GM23338 (cell line): ENCODE measurements around the gene TMEM123. TPM values are rescaled to one million over a fixed set of nuclear protein-coding genes. Genes with fewer than 3 reads are reported as not detected.

Experiments used
- ATAC-seq: fragments of 200-7000 bp; cut with Tn5 transposase; 3 replicates; pipeline ENCODE4 v1.9.1; 2020
- DNase-seq: peaks from one replicate; pipeline ENCODE4 v3.0.0-alpha.2; 2015; ENCODE audit warnings: low spot score
- H2AFZ ChIP-seq: fragments of 200-600 bp; sonication (generic); 2 replicates; pipeline ENCODE4 v1.8.0; 2016; ENCODE audit warnings: antibody characterized with exemption, mild to moderate bottlenecking, moderate library complexity
- H3F3A ChIP-seq: fragments of 200-600 bp; sonication (generic); replicated peaks from 2 replicates; pipeline ENCODE4 v1.8.0; 2017; ENCODE audit warnings: antibody characterized with exemption, mixed run types, low read depth
- H3K27ac ChIP-seq: fragments of 200-600 bp; sonication (generic); 2 replicates; pipeline ENCODE4 v1.6.1; 2016; ENCODE audit warnings: low read depth
- H3K27me3 ChIP-seq: fragments of 200-600 bp; sonication (generic); 2 replicates; pipeline ENCODE4 v1.8.0; 2016; ENCODE audit warnings: mild to moderate bottlenecking, mixed run types, moderate library complexity; ENCODE audit not compliant: insufficient read depth
- H3K36me3 ChIP-seq: fragments of 200-600 bp; sonication (generic); 2 replicates; pipeline ENCODE4 v1.8.0; 2016; ENCODE audit warnings: mild to moderate bottlenecking; ENCODE audit not compliant: insufficient read depth
- H3K4me1 ChIP-seq: fragments of 200-600 bp; sonication (generic); 2 replicates; pipeline ENCODE4 v1.8.0; 2016; ENCODE audit warnings: mild to moderate bottlenecking, moderate library complexity; ENCODE audit not compliant: insufficient read depth
- H3K4me2 ChIP-seq: fragments of 200-600 bp; sonication (generic); 2 replicates; pipeline ENCODE4 v1.7.1; 2017; ENCODE audit warnings: mixed run types
- H3K4me3 ChIP-seq: fragments of 200-600 bp; sonication (generic); 2 replicates; pipeline ENCODE4 v1.6.1; 2016; ENCODE audit warnings: mixed run types
- H3K79me2 ChIP-seq: fragments of 200-600 bp; sonication (generic); replicated peaks from 2 replicates; pipeline ENCODE4 v1.8.0; 2017; ENCODE audit warnings: mild to moderate bottlenecking; ENCODE audit not compliant: insufficient read depth
- H3K9me2 ChIP-seq: fragments of 200-600 bp; sonication (generic); 2 replicates; pipeline ENCODE4 v1.8.0; 2017; ENCODE audit not compliant: insufficient read depth
- H4K20me1 ChIP-seq: fragments of 200-600 bp; sonication (generic); replicated peaks from 2 replicates; pipeline ENCODE4 v1.8.0; 2017; ENCODE audit warnings: mild to moderate bottlenecking; ENCODE audit not compliant: insufficient read depth
- H3K27ac Mint-ChIP-seq: 2 replicates; pipeline ENCODE4 v1.8.0; 2020; ENCODE audit warnings: inconsistent platforms, mild to moderate bottlenecking, moderate library complexity, mixed read lengths
- H3K27me3 Mint-ChIP-seq: 3 replicates; pipeline ENCODE4 v1.8.0; 2022; ENCODE audit warnings: low read depth, mild to moderate bottlenecking, moderate library complexity, mixed read lengths, inconsistent platforms; ENCODE audit not compliant: insufficient read depth, poor library complexity
- H3K36me3 Mint-ChIP-seq: 3 replicates; pipeline ENCODE4 v1.8.0; 2021; ENCODE audit warnings: low read depth, mild to moderate bottlenecking, inconsistent platforms, moderate library complexity, mixed read lengths
- H3K4me1 Mint-ChIP-seq: 3 replicates; pipeline ENCODE4 v1.8.0; 2020; ENCODE audit warnings: mild to moderate bottlenecking, inconsistent platforms, mixed read lengths
- H3K4me3 Mint-ChIP-seq: 3 replicates; pipeline ENCODE4 v1.8.0; 2021; ENCODE audit warnings: moderate library complexity, mild to moderate bottlenecking, inconsistent platforms, mixed read lengths
- H3K9me3 Mint-ChIP-seq: 3 replicates; pipeline ENCODE4 v1.8.0; 2020; ENCODE audit warnings: moderate library complexity, mild to moderate bottlenecking, inconsistent platforms, mixed read lengths
- POLR2AphosphoS5 ChIP-seq: IDR thresholded peaks from 2 replicates; pipeline ENCODE4 v1.6.1; 2016; ENCODE audit warnings: antibody characterized with exemption, low read depth
- ZNF114 ChIP-seq: fragments of 250-450 bp; sonication (Bioruptor Pico); IDR thresholded peaks from 2 replicates; pipeline ENCODE4 v1.5.0; 2020; ENCODE audit warnings: mild to moderate bottlenecking, moderate library complexity
- long read RNA-seq: library from polyadenylated mRNA; unstranded; transcript quantifications from one replicate; pipeline ENCODE4 v2.0.0, GENCODE V29; 2020; ENCODE audit not compliant: unreplicated experiment
- polyA plus RNA-seq: library from polyadenylated mRNA; unstranded; fragments of >200 nt; fragmentation: Nextera tagmentation; extraction: Ambion mirVana; gene quantifications from 2 replicates; pipeline ENCODE4 v1.2.1, GENCODE V29; 2016
- total RNA-seq: library from RNA; depleted of rRNA; stranded (reverse); fragments of >200 nt; shearing (Covaris generic); gene quantifications from 2 replicates; pipeline ENCODE4 v1.2.3, GENCODE V29; 2014; rRNA removed
- TF ChIP-seq, protein P1 (sequence below), 2 experiments: fragments of 200-600 bp in 1 of 2; sonication (generic) in 1 of 2; conservative IDR thresholded peaks; 2 replicates each; pipeline versions ENCODE4 v1.5.1 to v1.6.1; 2016 to 2017; ENCODE audit warnings: antibody characterized with exemption in 2 of 2, low read depth in 2 of 2, mild to moderate bottlenecking in 2 of 2, moderate library complexity in 1 of 2
- TF ChIP-seq, protein P2 (sequence below): IDR thresholded peaks from one replicate; pipeline ENCODE4 v1.6.1; 2018; ENCODE audit warnings: antibody characterized with exemption; ENCODE audit not compliant: unreplicated experiment
- TF ChIP-seq, protein P3 (sequence below): fragments of 250-450 bp; sonication (Bioruptor Pico); IDR thresholded peaks from 2 replicates; pipeline ENCODE4 v1.5.0; 2020; ENCODE audit warnings: mild to moderate bottlenecking, moderate library complexity

The TMEM123 gene, protein sequence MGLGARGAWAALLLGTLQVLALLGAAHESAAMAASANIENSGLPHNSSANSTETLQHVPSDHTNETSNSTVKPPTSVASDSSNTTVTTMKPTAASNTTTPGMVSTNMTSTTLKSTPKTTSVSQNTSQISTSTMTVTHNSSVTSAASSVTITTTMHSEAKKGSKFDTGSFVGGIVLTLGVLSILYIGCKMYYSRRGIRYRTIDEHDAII
- total RNA-seq, result 61.0 and 63.0 TPM in 2 replicates
- 37.6 and 44.1 TPM in 2 replicates for polyA plus RNA-seq
- long read RNA-seq, transcript TMEM123-202 (5 exons, 3,579 nt), result major isoform, 17 of 20 reads
- long read RNA-seq, partial matches to known transcripts, result 0 of 20 reads
- long read RNA-seq, other reads (novel, unspliced or antisense), result 2 of 20 reads

DNA sequence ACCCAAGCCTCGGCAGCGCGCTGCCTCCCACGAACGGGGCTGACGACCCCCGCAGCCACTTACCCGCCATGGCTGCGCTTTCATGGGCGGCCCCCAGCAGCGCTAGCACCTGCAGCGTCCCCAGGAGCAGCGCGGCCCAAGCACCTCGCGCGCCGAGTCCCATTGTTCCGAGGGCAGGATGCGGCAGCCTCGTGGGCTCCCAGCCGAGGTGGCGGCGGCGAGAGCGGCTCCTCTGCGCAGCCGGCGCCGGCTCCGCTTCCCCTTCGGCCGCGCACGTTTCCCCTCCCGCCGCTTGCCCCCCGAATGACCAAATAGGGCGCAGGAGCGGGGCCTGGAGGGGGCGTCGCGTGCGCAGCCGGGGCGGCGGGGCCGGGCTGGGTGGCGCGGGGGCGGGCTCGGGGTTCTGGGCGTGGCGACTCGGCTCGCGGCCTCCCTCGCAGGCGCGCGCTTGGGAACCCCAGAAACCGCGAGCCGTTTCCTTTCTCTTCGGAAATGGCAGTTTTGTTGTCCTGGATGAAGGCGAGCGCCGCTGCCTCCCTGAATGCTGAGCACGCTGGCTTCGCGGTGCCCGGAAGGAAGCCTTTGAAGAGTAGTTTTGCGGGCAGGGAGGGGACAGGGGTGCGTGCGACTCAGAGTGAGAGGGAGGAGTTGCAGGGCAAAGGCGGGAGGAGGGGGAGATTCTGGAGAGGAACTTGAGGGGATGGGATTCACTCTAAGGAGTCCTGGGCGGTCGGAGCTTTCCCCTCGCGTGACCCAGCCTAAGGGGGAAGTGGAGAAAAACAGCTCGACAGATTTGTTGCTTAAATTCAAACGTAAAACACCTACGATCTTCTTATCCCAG, at the start of gene TMEM123:
TSS of gene TMEM123 (minus strand) at position 305 of the 841 bp plus-strand sequence. CDS start at position 163, 142 bp downstream.
- H3K27me3 Mint-ChIP-seq, result peaks cover 15% of the 10 kb centered on the region
- H3K4me2 ChIP-seq, result peak within 1 kb of the TSS; percentile 91
- H2AFZ ChIP-seq, result peak within 1 kb of the TSS; percentile 94
- H3K4me1 ChIP-seq, result peaks cover 42% of the 10 kb centered on the region
- peak within 1 kb of the TSS; percentile 71 for H3K4me3 ChIP-seq
- peak within 1 kb of the TSS; percentile 96 for H3K27ac Mint-ChIP-seq
- DNase-seq (peak; percentile 87), ATAC-seq (peak; percentile 78)
- no peaks in the 10 kb centered on the region for H3K36me3 ChIP-seq
- peak within 1 kb of the TSS; percentile 91 for H3K4me3 Mint-ChIP-seq
- H3K4me1 Mint-ChIP-seq, result peaks cover 52% of the 10 kb centered on the region
- H3K79me2 ChIP-seq, result peaks cover 28% of the 10 kb centered on the region
- H4K20me1 ChIP-seq, result peaks cover 33% of the 10 kb centered on the region
- peaks cover 4% of the 10 kb centered on the region; the same call in 2 of the 3 replicates for H3K36me3 Mint-ChIP-seq
- H3F3A ChIP-seq, result no peaks in the 10 kb centered on the region
- no peaks in the 10 kb centered on the region for H3K9me2 ChIP-seq
- H3K27ac ChIP-seq, result peak within 1 kb of the TSS; percentile 84
- H3K27me3 ChIP-seq, result peaks cover 49% of the 10 kb centered on the region
- no peaks in the 10 kb centered on the region for H3K9me3 Mint-ChIP-seq
- TF ChIP-seq, protein P1, sequence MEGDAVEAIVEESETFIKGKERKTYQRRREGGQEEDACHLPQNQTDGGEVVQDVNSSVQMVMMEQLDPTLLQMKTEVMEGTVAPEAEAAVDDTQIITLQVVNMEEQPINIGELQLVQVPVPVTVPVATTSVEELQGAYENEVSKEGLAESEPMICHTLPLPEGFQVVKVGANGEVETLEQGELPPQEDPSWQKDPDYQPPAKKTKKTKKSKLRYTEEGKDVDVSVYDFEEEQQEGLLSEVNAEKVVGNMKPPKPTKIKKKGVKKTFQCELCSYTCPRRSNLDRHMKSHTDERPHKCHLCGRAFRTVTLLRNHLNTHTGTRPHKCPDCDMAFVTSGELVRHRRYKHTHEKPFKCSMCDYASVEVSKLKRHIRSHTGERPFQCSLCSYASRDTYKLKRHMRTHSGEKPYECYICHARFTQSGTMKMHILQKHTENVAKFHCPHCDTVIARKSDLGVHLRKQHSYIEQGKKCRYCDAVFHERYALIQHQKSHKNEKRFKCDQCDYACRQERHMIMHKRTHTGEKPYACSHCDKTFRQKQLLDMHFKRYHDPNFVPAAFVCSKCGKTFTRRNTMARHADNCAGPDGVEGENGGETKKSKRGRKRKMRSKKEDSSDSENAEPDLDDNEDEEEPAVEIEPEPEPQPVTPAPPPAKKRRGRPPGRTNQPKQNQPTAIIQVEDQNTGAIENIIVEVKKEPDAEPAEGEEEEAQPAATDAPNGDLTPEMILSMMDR (conservative IDR thresholded peaks at IDR 0.05; ENCODE audit: low read depth in 2 of 2), result peak in 1 of 2 experiments; percentile 8; a peak in 1 of 4 replicates
- peak; percentile 75 for TF ChIP-seq POLR2AphosphoS5
- TF ChIP-seq, protein P2, sequence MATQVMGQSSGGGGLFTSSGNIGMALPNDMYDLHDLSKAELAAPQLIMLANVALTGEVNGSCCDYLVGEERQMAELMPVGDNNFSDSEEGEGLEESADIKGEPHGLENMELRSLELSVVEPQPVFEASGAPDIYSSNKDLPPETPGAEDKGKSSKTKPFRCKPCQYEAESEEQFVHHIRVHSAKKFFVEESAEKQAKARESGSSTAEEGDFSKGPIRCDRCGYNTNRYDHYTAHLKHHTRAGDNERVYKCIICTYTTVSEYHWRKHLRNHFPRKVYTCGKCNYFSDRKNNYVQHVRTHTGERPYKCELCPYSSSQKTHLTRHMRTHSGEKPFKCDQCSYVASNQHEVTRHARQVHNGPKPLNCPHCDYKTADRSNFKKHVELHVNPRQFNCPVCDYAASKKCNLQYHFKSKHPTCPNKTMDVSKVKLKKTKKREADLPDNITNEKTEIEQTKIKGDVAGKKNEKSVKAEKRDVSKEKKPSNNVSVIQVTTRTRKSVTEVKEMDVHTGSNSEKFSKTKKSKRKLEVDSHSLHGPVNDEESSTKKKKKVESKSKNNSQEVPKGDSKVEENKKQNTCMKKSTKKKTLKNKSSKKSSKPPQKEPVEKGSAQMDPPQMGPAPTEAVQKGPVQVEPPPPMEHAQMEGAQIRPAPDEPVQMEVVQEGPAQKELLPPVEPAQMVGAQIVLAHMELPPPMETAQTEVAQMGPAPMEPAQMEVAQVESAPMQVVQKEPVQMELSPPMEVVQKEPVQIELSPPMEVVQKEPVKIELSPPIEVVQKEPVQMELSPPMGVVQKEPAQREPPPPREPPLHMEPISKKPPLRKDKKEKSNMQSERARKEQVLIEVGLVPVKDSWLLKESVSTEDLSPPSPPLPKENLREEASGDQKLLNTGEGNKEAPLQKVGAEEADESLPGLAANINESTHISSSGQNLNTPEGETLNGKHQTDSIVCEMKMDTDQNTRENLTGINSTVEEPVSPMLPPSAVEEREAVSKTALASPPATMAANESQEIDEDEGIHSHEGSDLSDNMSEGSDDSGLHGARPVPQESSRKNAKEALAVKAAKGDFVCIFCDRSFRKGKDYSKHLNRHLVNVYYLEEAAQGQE, result no peak

DNA sequence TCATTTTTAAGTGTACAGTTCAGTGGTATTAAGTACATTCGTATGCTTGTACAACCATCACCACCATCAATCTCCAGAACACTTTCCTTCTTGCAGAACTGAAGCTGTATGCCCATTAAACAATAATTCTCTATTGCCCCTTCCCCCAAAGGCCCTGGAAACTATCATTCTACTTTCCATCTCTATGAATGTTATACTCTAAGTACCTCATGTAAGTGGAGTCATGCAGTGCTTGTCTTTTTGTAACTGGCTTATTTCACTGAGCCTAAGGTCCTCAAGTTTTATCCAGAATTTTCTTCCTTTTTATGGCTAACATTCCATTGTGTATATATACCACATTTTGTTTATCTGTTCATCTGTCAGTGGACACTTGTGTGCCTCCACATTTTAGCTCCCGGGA, 48.3 kb upstream of the TMEM123 start:
- Histone ChIP-seq H3K4me3 (no peak overlapping the region), H3K79me2 (no peaks in the 10 kb centered on the region), H4K20me1 (no peaks in the 10 kb centered on the region; the same call in 1 of the 2 replicates), H2AFZ (no peak overlapping the region), H3K27ac (no peak overlapping the region), H3K4me2 (no peak overlapping the region), H3K36me3 (no peaks in the 10 kb centered on the region), H3K27me3 (no peaks in the 10 kb centered on the region), H3K9me2 (no peaks in the 10 kb centered on the region), H3K4me1 (no peaks in the 10 kb centered on the region), H3F3A (no peaks in the 10 kb centered on the region)
- Mint-ChIP-seq H3K27ac (no peak overlapping the region), H3K4me1 (peaks cover 2% of the 10 kb centered on the region), H3K36me3 (no peaks in the 10 kb centered on the region), H3K27me3 (peaks cover under 1% of the 10 kb centered on the region), H3K4me3 (no peak overlapping the region), H3K9me3 (no peaks in the 10 kb centered on the region)
- DNase-seq (no peak), ATAC-seq (no peak)
- TF ChIP-seq, protein P3, sequence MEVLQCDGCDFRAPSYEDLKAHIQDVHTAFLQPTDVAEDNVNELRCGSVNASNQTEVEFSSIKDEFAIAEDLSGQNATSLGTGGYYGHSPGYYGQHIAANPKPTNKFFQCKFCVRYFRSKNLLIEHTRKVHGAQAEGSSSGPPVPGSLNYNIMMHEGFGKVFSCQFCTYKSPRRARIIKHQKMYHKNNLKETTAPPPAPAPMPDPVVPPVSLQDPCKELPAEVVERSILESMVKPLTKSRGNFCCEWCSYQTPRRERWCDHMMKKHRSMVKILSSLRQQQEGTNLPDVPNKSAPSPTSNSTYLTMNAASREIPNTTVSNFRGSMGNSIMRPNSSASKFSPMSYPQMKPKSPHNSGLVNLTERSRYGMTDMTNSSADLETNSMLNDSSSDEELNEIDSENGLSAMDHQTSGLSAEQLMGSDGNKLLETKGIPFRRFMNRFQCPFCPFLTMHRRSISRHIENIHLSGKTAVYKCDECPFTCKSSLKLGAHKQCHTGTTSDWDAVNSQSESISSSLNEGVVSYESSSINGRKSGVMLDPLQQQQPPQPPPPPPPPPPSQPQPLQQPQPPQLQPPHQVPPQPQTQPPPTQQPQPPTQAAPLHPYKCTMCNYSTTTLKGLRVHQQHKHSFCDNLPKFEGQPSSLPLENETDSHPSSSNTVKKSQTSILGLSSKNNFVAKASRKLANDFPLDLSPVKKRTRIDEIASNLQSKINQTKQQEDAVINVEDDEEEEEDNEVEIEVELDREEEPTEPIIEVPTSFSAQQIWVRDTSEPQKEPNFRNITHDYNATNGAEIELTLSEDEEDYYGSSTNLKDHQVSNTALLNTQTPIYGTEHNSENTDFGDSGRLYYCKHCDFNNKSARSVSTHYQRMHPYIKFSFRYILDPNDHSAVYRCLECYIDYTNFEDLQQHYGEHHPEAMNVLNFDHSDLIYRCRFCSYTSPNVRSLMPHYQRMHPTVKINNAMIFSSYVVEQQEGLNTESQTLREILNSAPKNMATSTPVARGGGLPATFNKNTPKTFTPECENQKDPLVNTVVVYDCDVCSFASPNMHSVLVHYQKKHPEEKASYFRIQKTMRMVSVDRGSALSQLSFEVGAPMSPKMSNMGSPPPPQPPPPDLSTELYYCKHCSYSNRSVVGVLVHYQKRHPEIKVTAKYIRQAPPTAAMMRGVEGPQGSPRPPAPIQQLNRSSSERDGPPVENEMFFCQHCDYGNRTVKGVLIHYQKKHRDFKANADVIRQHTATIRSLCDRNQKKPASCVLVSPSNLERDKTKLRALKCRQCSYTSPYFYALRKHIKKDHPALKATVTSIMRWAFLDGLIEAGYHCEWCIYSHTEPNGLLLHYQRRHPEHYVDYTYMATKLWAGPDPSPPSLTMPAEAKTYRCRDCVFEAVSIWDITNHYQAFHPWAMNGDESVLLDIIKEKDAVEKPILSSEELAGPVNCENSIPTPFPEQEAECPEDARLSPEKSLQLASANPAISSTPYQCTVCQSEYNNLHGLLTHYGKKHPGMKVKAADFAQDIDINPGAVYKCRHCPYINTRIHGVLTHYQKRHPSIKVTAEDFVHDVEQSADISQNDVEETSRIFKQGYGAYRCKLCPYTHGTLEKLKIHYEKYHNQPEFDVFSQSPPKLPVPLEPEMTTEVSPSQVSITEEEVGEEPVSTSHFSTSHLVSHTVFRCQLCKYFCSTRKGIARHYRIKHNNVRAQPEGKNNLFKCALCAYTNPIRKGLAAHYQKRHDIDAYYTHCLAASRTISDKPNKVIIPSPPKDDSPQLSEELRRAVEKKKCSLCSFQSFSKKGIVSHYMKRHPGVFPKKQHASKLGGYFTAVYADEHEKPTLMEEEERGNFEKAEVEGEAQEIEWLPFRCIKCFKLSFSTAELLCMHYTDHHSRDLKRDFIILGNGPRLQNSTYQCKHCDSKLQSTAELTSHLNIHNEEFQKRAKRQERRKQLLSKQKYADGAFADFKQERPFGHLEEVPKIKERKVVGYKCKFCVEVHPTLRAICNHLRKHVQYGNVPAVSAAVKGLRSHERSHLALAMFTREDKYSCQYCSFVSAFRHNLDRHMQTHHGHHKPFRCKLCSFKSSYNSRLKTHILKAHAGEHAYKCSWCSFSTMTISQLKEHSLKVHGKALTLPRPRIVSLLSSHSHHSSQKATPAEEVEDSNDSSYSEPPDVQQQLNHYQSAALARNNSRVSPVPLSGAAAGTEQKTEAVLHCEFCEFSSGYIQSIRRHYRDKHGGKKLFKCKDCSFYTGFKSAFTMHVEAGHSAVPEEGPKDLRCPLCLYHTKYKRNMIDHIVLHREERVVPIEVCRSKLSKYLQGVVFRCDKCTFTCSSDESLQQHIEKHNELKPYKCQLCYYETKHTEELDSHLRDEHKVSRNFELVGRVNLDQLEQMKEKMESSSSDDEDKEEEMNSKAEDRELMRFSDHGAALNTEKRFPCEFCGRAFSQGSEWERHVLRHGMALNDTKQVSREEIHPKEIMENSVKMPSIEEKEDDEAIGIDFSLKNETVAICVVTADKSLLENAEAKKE (CRISPR knock-in tag), result no peak
- no peak for TF ChIP-seq ZNF114 (CRISPR knock-in tag)
